HepG2 (cell line): ENCODE measurements around the gene TRANK1. TPM values are rescaled to one million over a fixed set of nuclear protein-coding genes. Genes with fewer than 3 reads are reported as not detected.

Source experiments
- CEBPB ChIP-seq: IDR thresholded peaks from 2 replicates; pipeline ENCODE4 v1.6.1; 2011; ENCODE audit warnings: low read depth, low read length, improper control_type of control experiment, borderline replicate concordance
- ERF ChIP-seq: IDR thresholded peaks from 2 replicates; pipeline ENCODE4 v1.6.1; 2018; ENCODE audit warnings: missing biosample characterization, missing genetic modification reagents
- HOXA5 ChIP-seq: sonication (generic); formaldehyde crosslinking; IDR thresholded peaks from 2 replicates; pipeline ENCODE4 v1.4.0; 2020; ENCODE audit warnings: missing genetic modification reagents
- MED1 ChIP-seq: sonication (generic); formaldehyde crosslinking; IDR thresholded peaks from 2 replicates; pipeline ENCODE4 v1.4.0; 2020; ENCODE audit warnings: missing genetic modification reagents
- MED13 ChIP-seq: sonication (generic); formaldehyde crosslinking; IDR thresholded peaks from 2 replicates; pipeline ENCODE4 v1.5.0; 2020; ENCODE audit warnings: missing genetic modification reagents
- NCOA5 ChIP-seq: sonication (generic); formaldehyde crosslinking; IDR thresholded peaks from 2 replicates; pipeline ENCODE4 v1.4.0; 2020; ENCODE audit warnings: missing genetic modification reagents
- NRL ChIP-seq: sonication (generic); formaldehyde crosslinking; IDR thresholded peaks from 2 replicates; pipeline ENCODE4 v1.5.0; 2020; ENCODE audit warnings: missing genetic modification reagents, mild to moderate bottlenecking, moderate library complexity, borderline replicate concordance
- POLR2G ChIP-seq: fragments of 200-400 bp; formaldehyde crosslinking; IDR thresholded peaks from 2 replicates; pipeline ENCODE4 v1.6.1; 2018; ENCODE audit warnings: mild to moderate bottlenecking, low read depth, low read length, moderate library complexity
- SNAI1 ChIP-seq: sonication (generic); formaldehyde crosslinking; IDR thresholded peaks from 2 replicates; pipeline ENCODE4 v1.5.0; 2020; ENCODE audit warnings: mild to moderate bottlenecking, missing genetic modification reagents, borderline replicate concordance
- SP140L ChIP-seq: sonication (generic); formaldehyde crosslinking; IDR thresholded peaks from 2 replicates; pipeline ENCODE4 v1.4.0; 2020; ENCODE audit warnings: missing genetic modification reagents, borderline replicate concordance
- TAF1 ChIP-seq: sonication (generic); formaldehyde crosslinking; IDR thresholded peaks from 2 replicates; pipeline ENCODE4 v1.4.0; 2020; ENCODE audit warnings: missing genetic modification reagents
- U2AF2 ChIP-seq: fragments of 200-400 bp; formaldehyde crosslinking; IDR thresholded peaks from 2 replicates; pipeline ENCODE4 v1.6.1; 2017; ENCODE audit warnings: low read depth, mild to moderate bottlenecking, low read length
- ZBTB20 ChIP-seq: sonication (generic); formaldehyde crosslinking; IDR thresholded peaks from 2 replicates; pipeline ENCODE4 v1.8.1; 2023; ENCODE audit warnings: missing genetic modification reagents, low read depth, mild to moderate bottlenecking, borderline replicate concordance
- ZFP62 ChIP-seq: sonication (generic); formaldehyde crosslinking; IDR thresholded peaks from 2 replicates; pipeline ENCODE4 v1.4.0; 2020; ENCODE audit warnings: missing genetic modification reagents
- ZNF180 ChIP-seq: sonication (generic); formaldehyde crosslinking; IDR thresholded peaks from 2 replicates; pipeline ENCODE4 v1.4.0; 2020; ENCODE audit warnings: low read depth, missing genetic modification reagents, borderline replicate concordance
- ZNF292 ChIP-seq: sonication (generic); formaldehyde crosslinking; IDR thresholded peaks from 2 replicates; pipeline ENCODE4 v1.8.1; 2022; ENCODE audit warnings: mild to moderate bottlenecking, low read depth, missing genetic modification reagents, borderline replicate concordance
- ZNF317 ChIP-seq: sonication (generic); formaldehyde crosslinking; IDR thresholded peaks from 2 replicates; pipeline ENCODE4 v1.5.0; 2020; ENCODE audit warnings: mild to moderate bottlenecking, missing genetic modification reagents
- ZNF75D ChIP-seq: sonication (generic); formaldehyde crosslinking; IDR thresholded peaks from 2 replicates; pipeline ENCODE4 v1.8.1; 2023; ENCODE audit warnings: missing genetic modification reagents, mild to moderate bottlenecking, borderline replicate concordance
- ZSCAN29 ChIP-seq: sonication (generic); formaldehyde crosslinking; conservative IDR thresholded peaks from 2 replicates; pipeline ENCODE4 v1.4.0; 2020; ENCODE audit warnings: mild to moderate bottlenecking, missing genetic modification reagents
- ZZZ3 ChIP-seq: sonication (generic); formaldehyde crosslinking; IDR thresholded peaks from 2 replicates; pipeline ENCODE4 v1.4.0; 2020; ENCODE audit warnings: missing genetic modification reagents, mild to moderate bottlenecking, borderline replicate concordance
- polyA plus RNA-seq, 8 experiments: library from polyadenylated mRNA; depleted of rRNA in 3 of 8; stranded (reverse) in 7 of 8; unstranded in 1 of 8; fragments of >200 nt; fragmentation: Illumina TruSeq in 4 of 8; extraction: Trizol in 4 of 8; gene quantifications; 2 replicates each; pipeline versions ENCODE4 v1.2.1 to v1.2.3, GENCODE V29; 2011 to 2016; ENCODE audit warnings: low read depth in 4 of 8, missing spikeins in 1 of 8, mixed read lengths in 1 of 8; ENCODE audit not compliant: insufficient read depth in 1 of 8
- total RNA-seq, 5 experiments: library from RNA; depleted of rRNA; stranded (reverse); fragments of >200 nt; fragmentation: Illumina TruSeq; extraction: Trizol; gene quantifications; 2 replicates each; pipeline ENCODE4 v1.2.3, GENCODE V29; 2016; ENCODE audit warnings: low read depth in 1 of 5
- TF ChIP-seq, protein P1 (sequence below): sonication (generic); formaldehyde crosslinking; IDR thresholded peaks from 2 replicates; pipeline ENCODE4 v1.8.0; 2022; ENCODE audit warnings: missing genetic modification reagents, mild to moderate bottlenecking, borderline replicate concordance
- TF ChIP-seq, protein P2 (sequence below): sonication (generic); formaldehyde crosslinking; IDR thresholded peaks from 2 replicates; pipeline ENCODE4 v1.5.1; 2020; ENCODE audit warnings: missing genetic modification reagents, mild to moderate bottlenecking, borderline replicate concordance
- TF ChIP-seq, protein P3 (sequence below): sonication (generic); formaldehyde crosslinking; IDR thresholded peaks from 2 replicates; pipeline ENCODE4 v1.5.0; 2020; ENCODE audit warnings: mild to moderate bottlenecking, low read depth, missing genetic modification reagents, borderline replicate concordance
- TF ChIP-seq, protein P4 (sequence below): sonication (generic); formaldehyde crosslinking; IDR thresholded peaks from 2 replicates; pipeline ENCODE4 v1.4.0; 2020; ENCODE audit warnings: missing genetic modification reagents, borderline replicate concordance

The TRANK1 gene
- total and polyA plus RNA-seq, 2 of the 13 experiments (the other 11 are each of a cell fraction or from before 2014, with no cell fraction given) = 0.13 to 0.32 TPM

DNA sequence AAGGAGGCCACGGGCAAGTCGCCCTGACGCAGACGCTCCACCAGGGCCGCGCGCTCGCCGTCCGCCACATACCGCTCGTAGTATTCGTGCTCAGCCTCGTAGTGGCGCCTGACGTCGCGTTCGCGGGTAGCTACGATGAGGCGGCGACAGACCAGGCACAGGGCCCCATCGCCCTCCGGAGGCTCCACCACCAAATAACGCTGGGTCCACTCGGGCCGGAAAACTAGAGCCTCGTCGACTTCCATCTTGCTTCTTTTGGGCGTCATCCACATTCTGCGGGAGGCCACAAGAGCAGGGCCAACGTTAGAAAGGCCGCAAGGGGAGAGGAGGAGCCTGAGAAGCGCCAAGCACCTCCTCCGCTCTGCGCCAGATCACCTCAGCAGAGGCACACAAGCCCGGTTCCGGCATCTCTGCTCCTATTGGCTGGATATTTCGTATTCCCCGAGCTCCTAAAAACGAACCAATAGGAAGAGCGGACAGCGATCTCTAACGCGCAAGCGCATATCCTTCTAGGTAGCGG is 48.0 kb upstream of the TRANK1 start, which contains the start of gene EPM2AIP1 (continued):
- TF ChIP-seq, protein P1, sequence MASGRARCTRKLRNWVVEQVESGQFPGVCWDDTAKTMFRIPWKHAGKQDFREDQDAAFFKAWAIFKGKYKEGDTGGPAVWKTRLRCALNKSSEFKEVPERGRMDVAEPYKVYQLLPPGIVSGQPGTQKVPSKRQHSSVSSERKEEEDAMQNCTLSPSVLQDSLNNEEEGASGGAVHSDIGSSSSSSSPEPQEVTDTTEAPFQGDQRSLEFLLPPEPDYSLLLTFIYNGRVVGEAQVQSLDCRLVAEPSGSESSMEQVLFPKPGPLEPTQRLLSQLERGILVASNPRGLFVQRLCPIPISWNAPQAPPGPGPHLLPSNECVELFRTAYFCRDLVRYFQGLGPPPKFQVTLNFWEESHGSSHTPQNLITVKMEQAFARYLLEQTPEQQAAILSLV = peak; percentile 20; the same call in 1 of the 2 replicates
- TF ChIP-seq MED13 (CRISPR knock-in tag) (0 out of 2 replicates have a peak, but pooled peaks have one; percentile 62), ZNF180 (no peak), ZNF292 (CRISPR knock-in tag) (no peak), ZFP62 (CRISPR knock-in tag) (no peak), MED1 (peak; percentile 75), ZBTB20 (CRISPR knock-in tag) (peak; percentile 62; the same call in 1 of the 2 replicates), POLR2G (peak; percentile 95), NCOA5 (CRISPR knock-in tag) (no peak), U2AF2 (no peak), TAF1 (CRISPR knock-in tag) (peak; percentile 90), SNAI1 (no peak; the same call in 1 of the 2 replicates), ZNF317 (CRISPR knock-in tag) (peak; percentile 76), CEBPB (no peak), NRL (peak; percentile 85; the same call in 1 of the 2 replicates), SP140L (CRISPR knock-in tag) (no peak; the same call in 1 of the 2 replicates), ZZZ3 (CRISPR knock-in tag) (no peak; the same call in 1 of the 2 replicates), ZNF75D (no peak), HOXA5 (CRISPR knock-in tag) (peak; percentile 88), ZSCAN29 (CRISPR knock-in tag) (no peak), ERF (CRISPR knock-in tag) (peak; percentile 76)
- TF ChIP-seq, protein P2, sequence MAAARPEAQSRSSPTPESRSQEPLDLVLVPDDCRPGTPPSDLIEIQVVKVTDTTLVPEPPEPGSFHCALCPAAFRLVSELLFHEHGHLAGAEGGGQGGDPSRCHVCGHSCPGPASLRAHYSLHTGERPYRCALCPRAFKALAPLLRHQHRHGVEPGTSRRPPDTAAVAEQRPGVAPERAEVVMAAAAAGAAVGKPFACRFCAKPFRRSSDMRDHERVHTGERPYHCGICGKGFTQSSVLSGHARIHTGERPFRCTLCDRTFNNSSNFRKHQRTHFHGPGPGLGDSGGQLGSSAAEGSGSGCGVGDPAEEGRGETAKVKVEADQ (CRISPR knock-in tag) = peak; percentile 98
- TF ChIP-seq, protein P3, sequence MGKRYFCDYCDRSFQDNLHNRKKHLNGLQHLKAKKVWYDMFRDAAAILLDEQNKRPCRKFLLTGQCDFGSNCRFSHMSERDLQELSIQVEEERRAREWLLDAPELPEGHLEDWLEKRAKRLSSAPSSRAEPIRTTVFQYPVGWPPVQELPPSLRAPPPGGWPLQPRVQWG = peak; percentile 41; the same call in 1 of the 2 replicates
- TF ChIP-seq, protein P4, sequence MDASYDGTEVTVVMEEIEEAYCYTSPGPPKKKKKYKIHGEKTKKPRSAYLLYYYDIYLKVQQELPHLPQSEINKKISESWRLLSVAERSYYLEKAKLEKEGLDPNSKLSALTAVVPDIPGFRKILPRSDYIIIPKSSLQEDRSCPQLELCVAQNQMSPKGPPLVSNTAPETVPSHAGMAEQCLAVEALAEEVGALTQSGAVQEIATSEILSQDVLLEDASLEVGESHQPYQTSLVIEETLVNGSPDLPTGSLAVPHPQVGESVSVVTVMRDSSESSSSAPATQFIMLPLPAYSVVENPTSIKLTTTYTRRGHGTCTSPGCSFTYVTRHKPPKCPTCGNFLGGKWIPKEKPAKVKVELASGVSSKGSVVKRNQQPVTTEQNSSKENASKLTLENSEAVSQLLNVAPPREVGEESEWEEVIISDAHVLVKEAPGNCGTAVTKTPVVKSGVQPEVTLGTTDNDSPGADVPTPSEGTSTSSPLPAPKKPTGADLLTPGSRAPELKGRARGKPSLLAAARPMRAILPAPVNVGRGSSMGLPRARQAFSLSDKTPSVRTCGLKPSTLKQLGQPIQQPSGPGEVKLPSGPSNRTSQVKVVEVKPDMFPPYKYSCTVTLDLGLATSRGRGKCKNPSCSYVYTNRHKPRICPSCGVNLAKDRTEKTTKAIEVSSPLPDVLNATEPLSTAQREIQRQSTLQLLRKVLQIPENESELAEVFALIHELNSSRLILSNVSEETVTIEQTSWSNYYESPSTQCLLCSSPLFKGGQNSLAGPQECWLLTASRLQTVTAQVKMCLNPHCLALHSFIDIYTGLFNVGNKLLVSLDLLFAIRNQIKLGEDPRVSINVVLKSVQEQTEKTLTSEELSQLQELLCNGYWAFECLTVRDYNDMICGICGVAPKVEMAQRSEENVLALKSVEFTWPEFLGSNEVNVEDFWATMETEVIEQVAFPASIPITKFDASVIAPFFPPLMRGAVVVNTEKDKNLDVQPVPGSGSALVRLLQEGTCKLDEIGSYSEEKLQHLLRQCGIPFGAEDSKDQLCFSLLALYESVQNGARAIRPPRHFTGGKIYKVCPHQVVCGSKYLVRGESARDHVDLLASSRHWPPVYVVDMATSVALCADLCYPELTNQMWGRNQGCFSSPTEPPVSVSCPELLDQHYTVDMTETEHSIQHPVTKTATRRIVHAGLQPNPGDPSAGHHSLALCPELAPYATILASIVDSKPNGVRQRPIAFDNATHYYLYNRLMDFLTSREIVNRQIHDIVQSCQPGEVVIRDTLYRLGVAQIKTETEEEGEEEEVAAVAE (CRISPR knock-in tag) = peak; percentile 12; the same call in 1 of the 2 replicates
